GM19023 (cell line): ENCODE measurements around the gene TAC4.

Source experiments
- ATAC-seq: cut with Tn5 transposase; IDR thresholded peaks from one replicate; pipeline ENCODE4 v1.9.1; 2021; ENCODE audit warnings: mild to moderate bottlenecking, moderate library complexity; ENCODE audit not compliant: unreplicated experiment

TAC4 gene

GRCh38 chr17:49873466-49873865, 25.6 kb upstream of the TAC4 start:
- no peak for ATAC-seq

DNA sequence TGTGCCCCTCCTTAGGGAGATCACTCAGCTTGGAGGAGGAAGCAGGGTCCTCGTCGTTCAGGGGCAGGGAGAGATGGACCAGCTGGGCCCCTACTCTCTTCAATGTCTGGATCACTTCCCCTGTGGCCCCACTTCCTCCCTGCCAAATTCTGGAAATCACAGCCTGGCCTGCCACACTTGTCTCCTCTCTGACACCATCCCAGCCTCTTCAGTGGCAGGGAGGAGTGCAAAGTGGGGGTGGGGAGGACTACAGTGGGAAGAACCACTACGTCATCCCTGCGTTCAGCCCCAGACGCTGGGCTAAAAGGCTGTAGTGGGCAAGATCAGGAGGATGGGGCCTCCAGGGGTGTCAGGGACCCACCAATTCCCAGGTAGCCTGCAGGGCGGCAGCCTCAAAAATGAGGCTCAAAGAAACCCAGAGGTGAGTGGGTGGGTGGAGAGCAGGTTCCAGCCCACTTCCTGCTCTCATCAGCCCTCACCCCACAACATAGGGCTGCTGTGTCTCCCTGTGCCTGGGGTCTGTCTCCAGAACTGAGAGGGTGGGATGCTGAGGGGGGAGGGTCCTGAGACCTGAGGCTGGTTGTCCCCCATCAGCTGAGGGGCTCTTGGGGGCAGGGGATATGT, 25.0 kb upstream of the TAC4 start:
- ATAC-seq = no peak

DNA sequence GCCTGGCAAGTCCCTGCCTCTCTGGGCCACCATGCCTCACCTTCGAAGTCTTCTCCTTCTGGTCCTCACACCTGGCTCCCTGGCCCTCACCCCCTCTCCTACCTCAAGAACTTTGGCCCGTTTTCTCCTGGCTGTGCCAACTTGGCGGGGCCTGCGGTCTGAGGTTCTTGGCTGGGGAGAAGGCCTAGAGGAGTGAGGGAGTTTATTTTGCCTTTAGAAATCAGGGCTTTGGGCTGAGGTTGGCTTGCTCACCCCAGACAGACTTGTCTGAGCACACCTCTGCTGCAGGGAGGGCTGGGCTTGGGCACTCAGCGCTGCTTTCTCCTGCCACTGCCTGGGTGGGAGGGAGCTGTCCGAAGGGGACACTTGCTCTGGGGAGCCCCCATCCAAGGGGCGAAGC, 23.3 kb upstream of the TAC4 start:
- no peak for ATAC-seq

GRCh38 chr17:49870298-49870697, 22.4 kb upstream of the TAC4 start:
- no peak for ATAC-seq

GRCh38 chr17:49869038-49869374, 21.1 kb upstream of the TAC4 start:
- ATAC-seq = no peak

DNA sequence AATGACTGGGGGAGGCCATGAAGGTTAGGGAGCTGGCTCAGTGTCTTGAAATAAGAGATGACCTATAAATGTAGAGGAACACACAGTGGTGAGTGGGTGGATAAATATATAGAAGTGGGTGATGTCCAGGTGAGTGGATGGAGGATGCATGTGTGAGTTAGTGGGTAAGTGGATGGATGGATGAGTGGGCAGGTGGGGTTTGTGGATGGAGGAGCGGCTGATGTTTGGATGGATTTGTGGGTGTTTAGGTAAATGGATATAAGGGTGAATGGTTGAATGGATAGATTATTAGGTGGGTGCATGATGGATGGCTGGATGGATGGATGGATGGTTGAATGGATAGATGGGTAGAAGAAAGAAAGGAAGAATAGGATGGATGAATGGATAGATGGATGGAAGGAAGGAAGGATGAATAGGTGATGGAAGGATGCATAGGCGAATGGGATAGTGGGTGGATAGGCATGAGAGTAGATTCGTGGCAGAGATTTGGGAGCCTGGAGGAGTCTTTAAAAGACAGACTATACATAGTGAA, 19.1 kb upstream of the TAC4 start:
- ATAC-seq = no peak

DNA sequence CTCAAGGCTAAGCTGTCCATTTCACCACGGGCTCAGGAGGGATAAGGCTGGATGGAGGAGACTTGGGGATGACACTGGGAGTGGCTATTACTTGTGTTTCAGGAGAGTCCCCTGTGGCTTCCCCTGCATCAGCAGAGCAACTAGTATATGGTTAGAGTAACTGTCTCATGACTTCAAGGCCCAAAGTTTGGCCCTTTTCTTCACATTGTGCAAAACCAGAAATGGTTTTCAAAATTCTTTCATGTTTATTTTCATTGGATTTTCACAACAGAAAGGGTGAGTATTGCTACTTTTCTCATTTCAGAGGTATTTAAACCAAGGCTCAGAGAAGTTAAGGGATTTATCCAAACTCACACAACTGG, 18.1 kb upstream of the TAC4 start:
- ATAC-seq = no peak

GRCh38 chr17:49862781-49863331, 15.0 kb upstream of the TAC4 start:
- no peak for ATAC-seq

GRCh38 chr17:49861150-49861884, 13.4 kb upstream of the TAC4 start:
- no peak for ATAC-seq

DNA sequence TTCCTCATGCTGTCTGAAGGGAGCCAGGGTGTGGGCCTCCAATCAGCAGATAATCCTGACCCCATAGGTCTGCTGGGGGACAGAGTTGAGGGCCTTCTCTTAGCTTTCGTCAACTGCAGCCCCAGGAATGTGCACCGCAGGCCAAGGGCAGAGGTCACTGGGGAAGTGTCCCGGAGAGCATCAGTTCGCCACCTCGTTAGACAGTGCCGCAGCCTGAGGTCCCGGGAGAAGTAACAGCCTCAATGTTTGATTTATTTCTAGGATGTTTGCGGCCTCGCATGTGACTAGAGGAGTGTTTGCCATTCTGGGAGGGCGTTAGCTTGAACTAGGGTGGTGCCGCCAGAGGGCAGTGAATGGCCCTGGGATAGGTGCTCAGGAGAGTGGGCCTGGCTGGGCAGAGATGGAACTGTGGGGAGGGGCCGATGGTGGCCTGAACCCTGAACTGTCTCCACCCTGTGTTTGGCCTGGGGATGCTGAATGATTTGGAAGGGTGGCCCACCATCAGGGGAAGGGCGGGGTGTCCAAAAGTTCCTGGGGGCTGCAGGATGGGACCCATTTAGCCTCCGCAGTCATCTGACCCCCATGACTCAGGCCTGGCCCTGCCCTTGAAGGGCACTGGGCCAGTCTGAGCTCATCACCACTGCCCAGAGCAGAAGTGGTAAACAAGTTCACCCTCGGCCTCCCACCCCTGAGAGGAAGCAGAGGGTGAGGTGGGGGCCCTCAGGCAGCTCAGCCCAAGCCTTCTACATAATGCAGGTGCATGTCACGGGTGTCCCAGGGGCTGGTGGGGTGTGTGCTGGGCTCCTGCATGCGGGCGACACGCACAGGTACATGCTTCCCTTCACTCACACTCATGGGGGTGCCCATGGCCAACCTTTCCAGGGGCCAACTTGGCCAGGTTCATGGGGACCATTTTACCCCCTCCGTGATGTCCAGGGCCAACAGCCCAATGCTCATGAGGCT, 12.4 kb upstream of the TAC4 start:
- no peak for ATAC-seq

DNA sequence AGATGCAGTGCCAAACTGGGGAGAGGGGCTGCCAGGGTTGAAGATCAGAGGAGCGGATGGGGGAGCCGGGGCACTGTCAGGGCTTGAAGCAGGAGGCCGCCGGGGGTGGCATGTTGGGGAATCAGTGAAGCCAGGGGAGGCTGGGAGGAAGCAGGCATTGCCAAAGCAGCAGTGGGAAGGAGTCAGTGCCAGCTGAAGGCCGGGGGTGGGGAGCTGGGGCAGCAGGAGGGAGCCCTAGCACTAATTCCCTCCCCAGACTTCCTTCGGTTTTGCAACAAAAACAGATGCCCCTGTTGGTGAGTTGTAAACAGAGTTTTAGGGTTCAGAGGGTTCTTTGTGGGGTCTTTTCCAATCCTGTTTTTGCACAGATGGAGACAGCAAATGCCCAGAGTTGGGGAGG, 10.9 kb upstream of the TAC4 start:
- no peak for ATAC-seq

GRCh38 chr17:49854126-49854525, 6.3 kb upstream of the TAC4 start:
- no peak for ATAC-seq

- no peak for ATAC-seq
Measured at GRCh38 chr17:49853470-49854015, 5.7 kb upstream of the TAC4 start.

DNA sequence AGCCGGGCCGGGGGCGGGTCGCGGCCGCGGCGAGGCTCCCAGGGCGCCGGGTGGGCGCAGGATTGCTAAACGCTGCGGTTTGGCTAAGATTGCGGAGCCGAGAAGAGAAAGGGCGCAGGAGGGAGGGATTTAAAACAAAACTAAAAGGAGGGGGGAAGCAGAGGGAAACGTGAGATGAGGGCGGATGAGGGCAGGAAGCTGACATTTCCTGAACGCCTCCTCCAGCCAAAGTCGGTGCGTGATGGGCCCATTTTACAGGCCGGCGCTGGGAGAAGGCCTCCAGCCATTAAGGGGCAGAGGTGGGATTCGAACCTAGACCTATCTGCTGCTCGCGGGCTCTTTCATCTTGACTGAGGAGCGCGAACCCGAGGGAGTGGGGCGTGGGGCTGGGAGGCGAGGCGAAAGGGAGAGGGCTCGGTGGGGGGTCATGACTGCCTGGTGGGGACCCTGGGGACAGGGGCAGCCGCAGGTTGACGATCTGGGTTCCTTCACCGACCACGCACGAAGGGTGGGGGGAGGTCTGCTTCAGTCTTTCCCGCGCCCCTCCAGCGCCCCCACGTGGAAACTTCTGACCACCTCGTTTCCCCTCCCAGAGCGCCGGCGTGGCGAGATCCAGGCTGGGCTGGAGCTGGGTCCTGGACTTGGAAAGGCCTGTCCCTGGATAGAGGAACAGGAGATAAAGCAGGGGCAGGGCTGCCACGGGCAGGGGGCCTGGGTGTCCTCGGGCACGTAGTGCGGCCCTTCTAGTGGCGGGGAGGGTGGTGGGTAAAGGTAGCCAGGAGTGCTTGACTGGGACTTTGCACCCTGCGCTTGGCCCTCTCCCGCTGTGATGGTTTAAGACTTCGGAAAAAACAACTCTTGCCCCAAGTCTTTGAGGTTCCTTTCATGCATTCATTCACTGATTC, 3.8 kb upstream of the TAC4 start:
- ATAC-seq = no peak

DNA sequence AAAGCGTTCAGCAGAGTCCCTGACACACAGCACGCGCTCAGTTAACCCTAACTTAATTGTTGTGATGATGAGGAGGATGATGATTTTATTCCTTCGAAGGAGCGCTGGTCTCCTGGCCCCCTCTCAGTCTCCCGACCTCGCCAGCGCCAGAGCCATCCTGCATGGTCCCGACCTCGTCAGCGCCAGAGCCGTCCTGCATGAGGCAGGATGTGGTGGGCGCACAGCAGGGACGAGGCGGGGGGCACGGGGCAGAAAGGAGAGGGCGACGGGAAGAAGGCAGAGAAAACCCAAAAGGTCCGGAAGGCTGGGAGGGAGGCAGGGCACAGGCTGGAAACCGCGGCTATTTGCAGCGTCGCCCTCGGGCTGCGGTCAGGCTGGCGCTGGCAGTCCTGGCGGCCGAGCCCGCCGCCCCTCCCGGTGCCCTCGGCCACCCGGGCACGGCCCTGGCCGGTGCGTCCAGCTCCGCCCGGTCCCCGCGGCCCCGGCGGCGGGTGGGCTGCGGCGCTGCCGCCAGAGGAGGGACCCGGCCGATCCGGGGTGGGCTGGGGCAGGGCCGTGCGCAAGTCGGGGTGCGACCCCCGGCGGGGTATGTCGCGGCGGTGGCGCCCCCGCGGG, 3.0 kb upstream of the TAC4 start:
- ATAC-seq = no peak

DNA sequence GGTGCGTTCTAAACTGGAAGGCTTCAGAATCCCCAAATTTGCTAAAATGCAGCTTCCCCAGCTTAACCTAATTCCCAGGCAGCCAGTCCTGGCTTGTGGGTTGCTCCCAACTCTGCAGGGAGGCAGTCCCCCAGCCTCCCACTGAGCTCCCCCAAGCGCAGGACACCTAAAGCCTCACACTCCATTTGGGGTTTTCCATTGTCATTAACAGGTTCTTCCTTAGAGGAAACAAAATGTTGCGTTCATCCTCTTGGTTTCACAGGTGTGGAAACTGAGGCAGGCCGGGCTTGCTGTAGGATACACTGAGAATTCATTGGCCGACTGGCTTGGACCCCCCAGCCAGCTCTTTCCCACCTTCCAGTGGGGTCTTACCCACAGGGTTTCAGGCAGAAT, 2.3 kb upstream of the TAC4 start:
- no peak for ATAC-seq

- no peak for ATAC-seq
Measured at GRCh38 chr17:49848739-49849138, 870 bp upstream of the TAC4 start.

GRCh38 chr17:49846938-49847712, 744 bp downstream of the TAC4 start:
- ATAC-seq = no peak

DNA sequence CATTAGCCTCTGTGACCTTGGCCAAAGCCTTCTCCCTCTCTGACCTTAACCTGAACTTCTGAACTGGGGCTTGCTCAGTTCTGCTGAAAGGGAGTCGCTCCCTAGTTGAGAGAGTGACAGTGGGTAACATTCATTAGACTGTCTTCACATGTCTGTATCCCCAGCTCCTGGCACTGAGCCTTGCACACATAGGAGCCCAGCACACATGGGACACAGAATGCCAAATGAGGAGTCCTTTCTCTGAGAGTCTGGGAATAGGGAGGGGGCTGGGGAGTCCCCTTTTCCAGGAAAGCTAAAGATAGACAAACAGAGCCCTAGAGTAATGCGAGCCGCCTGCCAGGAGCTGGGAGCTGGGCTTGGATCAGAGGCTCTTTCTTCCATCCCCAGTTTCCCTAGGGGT, 2.5 kb downstream of the TAC4 start:
- no peak for ATAC-seq
